GM11168 (cell line): ENCODE data around the gene DET1.

Experiments
- in situ Hi-C: fragments of 300-500 bp; cut with MboI; formaldehyde crosslinking; loops from one replicate; pipeline ENCODE4 v1.12.0; 2022; ENCODE audit warnings: low sequenced_read_pairs; ENCODE audit not compliant: unreplicated experiment

Gene DET1

GRCh38 chr15:88472225-88472624 lies 74.3 kb downstream of the DET1 start:
- in situ Hi-C loops = no loop called here

DNA sequence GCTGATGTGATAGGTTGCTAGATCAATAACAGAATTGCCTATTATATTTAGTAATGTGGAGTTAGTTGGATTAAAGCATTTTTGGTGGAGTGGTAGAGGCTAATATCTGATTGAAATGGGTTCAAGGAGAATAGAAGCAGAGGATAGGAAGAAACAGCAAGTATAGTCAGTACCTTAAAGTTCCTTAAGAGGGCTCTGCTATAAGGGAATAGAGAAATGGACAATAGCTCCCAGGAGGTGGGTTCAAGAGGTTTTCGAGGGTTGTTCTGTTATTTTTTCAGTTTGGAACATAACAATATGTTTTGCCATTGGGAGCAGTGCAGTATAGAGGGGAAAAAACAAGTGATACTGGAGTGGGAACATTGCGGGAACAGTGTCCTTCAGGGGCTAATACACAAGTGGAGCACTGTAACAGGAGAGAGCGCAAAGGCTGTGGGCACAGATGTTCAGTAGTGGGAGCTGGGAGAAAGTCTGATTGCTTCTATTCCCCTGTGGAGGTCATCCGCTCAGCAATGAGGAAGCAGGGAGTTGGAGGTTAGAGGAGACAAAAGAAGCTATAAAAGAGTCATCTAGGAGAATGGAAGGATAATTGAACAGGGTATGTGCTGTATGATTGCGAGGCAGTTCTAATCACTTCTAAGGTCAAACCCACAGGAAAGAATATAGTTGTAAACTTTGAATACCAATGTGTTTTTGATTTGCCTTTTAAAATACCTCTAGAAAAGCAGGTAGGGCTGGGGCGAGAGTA lies 75.7 kb downstream of the DET1 start:
- in situ Hi-C loops = no loop called here

GRCh38 chr15:88469321-88469720 lies 77.2 kb downstream of the DET1 start:
- in situ Hi-C loops = loop anchor here (10.0 kb wide), 1 partner anchor 155 kb away; the partner anchor contains the start of gene AEN

DNA sequence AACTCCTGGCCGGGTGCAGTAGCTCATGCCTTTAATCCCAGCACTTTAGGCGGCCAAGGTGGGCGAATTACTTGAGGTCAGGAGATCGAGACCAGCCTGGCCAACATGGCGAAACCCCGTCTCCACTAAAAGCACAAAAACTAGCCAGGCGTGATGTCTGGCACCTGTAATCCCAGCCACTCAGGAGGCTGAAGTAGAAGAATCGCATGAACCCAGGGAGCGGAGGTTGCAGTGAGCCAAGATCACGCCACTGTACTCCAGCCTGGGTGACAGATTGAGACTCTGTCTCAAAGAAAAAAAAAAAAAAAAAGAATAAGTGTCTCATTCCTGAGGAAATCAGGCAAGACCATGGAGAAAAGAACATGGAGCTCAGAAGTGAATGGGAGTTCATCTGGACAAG lies 77.8 kb downstream of the DET1 start:
- in situ Hi-C loops = loop anchor here (10.0 kb wide), 1 partner anchor 156 kb away; the partner anchor contains the start of gene AEN

- in situ Hi-C loops = loop anchor here (10.0 kb wide), 1 partner anchor 157 kb away; the partner anchor contains the start of gene AEN
These were observed 78.4 kb downstream of the DET1 start for GRCh38 chr15:88467935-88468528.

DNA sequence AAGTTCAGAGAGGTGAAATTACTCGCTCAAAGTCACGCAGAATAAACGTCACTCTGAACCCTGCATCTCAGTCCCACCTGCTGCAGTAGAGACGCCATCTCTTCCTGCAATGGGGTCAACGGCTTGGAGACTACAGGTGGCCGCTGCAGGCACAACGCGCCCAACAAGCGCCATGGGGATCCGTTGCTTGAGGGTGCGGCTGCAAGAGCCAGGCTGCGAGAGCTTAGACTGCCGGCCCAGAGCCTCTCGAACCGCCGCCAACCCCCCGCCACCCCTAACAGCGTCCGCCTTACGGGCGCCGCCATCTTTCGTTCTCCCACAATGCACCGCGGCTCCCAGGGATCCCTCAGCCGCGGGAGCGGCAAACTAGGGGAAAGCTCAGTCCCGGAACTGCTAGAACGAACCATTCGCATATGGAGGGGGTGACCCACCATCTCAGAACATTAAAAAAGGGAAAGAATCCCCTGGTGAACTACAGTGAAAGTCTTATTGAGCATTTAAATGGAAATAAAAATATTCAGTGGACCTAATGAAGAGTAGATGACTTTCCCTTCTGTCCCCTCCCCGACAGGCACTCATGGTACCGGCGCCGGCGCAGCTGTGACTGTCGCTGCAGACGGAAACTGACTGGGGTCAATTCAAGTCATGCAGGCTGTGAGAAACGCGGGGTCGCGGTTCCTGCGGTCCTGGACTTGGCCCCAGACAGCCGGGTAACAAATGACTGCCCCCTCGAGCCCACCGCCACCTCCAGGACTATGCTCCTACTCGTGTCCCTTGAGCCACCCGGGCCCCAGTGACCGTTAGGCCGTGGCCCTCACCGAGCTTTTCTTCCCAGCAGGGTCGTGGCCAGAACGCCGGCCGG lies 79.2 kb downstream of the DET1 start, which contains the start of the genes MRPL46 and MRPS11:
TSS of gene MRPL46 (minus strand) at position 316 of the 862 bp plus-strand sequence. CDS start at position 305, 11 bp downstream.
TSS of gene MRPS11 (plus strand) at position 636 of the 862 bp plus-strand sequence. CDS start at position 646, 10 bp downstream.
- in situ Hi-C loops = loop anchor here (10.0 kb wide), 1 partner anchor 157 kb away; the partner anchor contains the start of gene AEN

- in situ Hi-C loops = loop anchor here (10.0 kb wide), 1 partner anchor 159 kb away; the partner anchor contains the start of gene AEN
These were observed 80.8 kb downstream of the DET1 start for GRCh38 chr15:88465633-88466224.

GRCh38 chr15:88463870-88464532 lies 82.5 kb downstream of the DET1 start:
- in situ Hi-C loops = loop anchor here (10.0 kb wide), 1 partner anchor 161 kb away; the partner anchor contains the start of gene AEN
